ENCODE data around the gene METRN.

DNA sequence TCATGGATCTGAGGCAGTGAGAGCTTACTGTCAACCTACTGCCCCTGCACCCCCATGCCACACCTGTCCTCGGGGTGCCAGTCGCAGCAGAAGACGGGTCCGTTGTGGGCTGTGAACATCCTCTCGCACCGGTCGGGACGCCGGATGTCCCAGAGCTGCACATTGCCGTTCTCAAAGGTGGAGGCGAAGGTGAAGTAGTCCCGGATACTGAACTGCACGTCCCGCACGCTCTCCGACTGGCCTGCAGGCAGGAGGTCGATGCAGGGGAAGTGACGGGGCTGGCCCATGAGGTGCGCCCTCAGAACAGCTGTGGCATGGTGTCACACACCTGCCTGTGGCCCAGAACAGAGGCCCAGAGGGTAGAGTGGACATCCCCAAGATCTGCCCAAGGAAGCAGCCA, 27.4 kb upstream of the METRN start:
- TF ChIP-seq, protein P1, sequence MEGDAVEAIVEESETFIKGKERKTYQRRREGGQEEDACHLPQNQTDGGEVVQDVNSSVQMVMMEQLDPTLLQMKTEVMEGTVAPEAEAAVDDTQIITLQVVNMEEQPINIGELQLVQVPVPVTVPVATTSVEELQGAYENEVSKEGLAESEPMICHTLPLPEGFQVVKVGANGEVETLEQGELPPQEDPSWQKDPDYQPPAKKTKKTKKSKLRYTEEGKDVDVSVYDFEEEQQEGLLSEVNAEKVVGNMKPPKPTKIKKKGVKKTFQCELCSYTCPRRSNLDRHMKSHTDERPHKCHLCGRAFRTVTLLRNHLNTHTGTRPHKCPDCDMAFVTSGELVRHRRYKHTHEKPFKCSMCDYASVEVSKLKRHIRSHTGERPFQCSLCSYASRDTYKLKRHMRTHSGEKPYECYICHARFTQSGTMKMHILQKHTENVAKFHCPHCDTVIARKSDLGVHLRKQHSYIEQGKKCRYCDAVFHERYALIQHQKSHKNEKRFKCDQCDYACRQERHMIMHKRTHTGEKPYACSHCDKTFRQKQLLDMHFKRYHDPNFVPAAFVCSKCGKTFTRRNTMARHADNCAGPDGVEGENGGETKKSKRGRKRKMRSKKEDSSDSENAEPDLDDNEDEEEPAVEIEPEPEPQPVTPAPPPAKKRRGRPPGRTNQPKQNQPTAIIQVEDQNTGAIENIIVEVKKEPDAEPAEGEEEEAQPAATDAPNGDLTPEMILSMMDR (IDR thresholded peaks at IDR 0.05): no peak
- TF ChIP-seq POLR2A (IDR thresholded peaks at IDR 0.05): no peak
